Limb (tissue), 2 donors: Measurements from ENCODE around the gene TMEM165.
"Not testable (repeated sequence)": the region's sequence is repeated elsewhere in the genome, so short reads cannot be mapped to it uniquely, and the experiment has no call there.

Experiments used
- DNase-seq, 2 donors: peaks; one replicate each; pipeline ENCODE4 v3.0.0-alpha.2; 2016; ENCODE audit errors: extremely low spot score in 2 of 2

Gene TMEM165, protein sequence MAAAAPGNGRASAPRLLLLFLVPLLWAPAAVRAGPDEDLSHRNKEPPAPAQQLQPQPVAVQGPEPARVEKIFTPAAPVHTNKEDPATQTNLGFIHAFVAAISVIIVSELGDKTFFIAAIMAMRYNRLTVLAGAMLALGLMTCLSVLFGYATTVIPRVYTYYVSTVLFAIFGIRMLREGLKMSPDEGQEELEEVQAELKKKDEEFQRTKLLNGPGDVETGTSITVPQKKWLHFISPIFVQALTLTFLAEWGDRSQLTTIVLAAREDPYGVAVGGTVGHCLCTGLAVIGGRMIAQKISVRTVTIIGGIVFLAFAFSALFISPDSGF

DNA sequence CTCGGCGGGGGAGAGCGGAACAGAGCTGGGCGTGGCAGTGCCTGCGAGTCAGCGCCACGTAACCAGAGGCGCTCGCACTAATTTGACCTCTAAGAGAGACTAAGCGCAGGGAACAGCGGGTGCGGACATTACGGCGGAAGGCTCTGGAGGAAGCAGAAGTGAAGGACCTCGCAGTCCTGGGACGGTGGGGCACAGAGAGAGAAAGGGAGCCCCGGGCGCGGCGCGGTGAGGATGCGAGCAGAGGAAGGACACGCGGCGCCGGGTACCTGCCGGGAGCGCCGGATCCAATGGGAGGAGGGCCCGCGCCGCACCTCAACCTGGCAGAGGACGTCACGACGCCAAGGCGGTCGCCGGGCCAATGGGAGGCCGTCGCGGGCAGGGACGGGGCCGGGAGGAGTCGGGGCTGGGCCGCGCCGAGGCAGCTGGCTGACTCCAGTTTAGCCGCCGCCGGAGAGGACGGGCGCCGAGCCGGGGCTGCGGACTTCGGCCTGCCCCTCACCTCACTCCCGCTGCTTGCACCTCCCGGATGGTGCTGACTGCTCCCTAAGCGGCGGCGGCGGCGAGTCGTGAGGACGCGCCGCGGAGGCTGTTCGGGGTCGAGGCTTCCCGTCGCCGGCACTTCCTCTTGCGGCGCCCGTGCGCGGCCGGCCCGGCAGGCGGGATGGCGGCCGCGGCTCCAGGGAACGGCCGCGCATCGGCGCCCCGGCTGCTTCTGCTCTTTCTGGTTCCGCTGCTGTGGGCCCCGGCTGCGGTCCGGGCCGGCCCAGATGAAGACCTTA is at the start of gene TMEM165:
TMEM165 (plus strand) TSS at position 429 of the 779 bp plus-strand sequence; CDS start at position 662, 233 bp downstream.
- peak; percentile 84 to 93 for DNase-seq

DNA sequence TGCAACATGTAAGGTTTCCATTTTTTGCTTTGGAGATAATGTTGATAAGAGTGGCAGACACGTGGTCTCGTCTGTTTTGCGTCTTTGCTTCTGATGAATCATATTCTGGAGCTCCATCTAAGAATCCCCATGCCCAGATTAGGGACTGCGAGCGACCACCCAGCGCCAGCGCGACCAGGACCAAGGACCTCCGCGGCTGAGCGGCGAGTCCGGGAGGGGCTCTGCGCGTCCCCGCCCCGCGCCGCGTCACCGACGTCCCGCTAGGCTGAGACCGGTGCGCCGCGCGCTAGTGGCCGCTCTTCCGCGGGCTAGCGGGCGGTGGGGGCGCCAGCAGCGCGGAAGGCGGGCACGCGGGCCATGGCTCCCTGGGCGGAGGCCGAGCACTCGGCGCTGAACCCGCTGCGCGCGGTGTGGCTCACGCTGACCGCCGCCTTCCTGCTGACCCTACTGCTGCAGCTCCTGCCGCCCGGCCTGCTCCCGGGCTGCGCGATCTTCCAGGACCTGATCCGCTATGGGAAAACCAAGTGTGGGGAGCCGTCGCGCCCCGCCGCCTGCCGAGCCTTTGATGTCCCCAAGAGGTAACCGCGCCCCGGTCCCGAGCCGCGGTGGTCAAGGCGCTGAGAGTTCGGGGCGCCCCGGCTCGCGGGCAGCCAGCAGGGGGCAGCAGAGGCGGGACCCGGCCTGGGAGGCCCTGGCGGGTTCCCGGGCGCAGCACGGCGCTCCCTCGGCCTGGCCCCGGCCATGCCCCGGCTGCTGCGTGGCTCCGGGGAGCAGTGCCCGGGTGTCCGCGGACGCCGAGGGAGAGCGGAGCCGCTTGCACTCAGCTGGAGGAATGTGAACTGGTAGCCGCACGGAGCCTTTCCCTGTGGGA is 49.5 kb upstream of the TMEM165 start, which contains the start of gene SRD5A3:
SRD5A3 (plus strand) TSS at position 263 of the 871 bp plus-strand sequence; CDS start at position 358, 95 bp downstream.
- peak; percentile 77 to 92 for DNase-seq

DNA sequence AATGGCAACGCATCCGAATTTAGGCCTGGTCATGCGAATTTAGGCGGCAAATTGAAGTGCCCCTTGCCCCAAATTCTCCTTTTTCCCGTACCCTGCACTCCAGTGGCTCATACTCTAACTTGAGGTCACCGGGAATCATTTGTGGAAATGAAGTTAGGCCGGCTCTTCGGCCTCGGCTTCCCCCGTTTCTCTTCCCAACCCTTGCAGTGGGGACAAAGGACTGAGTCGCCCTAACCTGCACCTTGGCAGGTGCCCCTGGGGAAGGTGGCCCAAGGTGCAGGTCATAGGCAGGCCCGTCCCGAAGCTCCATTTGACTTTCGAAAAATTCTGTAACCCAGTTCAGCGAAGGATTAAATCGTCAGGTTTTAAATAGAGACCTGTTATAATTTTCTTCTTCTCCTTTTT is 48.9 kb upstream of the TMEM165 start:
- DNase-seq, result no peak

DNA sequence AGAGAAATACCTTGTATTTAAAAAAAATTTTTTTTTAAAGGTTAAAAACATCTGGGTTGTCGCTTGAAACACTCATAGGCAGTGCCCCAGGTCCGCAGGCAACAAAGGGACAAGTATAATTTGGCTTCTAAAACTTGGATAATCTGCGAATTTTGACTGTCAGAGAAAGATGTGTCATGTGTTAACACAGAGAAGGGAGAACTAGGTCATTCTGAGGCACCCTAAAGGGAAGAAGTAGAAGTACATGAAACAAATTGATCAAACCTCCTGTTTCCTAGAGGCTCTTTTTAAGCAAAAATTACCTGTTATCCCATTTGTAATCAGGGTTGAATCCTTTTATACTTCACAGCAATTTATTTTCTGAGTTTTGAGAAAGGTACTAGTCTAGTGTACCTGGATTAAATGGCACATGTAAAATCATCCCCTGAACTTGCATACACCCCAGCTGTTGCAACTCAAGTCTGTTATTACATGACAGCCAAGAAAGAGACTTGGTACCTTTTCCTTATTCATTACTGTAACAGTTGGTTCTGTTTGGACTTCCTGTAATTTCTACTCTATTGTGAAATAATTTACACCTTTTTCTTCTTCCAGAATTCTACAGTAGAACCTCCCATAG is 48.0 kb upstream of the TMEM165 start:
- no peak for DNase-seq

DNA sequence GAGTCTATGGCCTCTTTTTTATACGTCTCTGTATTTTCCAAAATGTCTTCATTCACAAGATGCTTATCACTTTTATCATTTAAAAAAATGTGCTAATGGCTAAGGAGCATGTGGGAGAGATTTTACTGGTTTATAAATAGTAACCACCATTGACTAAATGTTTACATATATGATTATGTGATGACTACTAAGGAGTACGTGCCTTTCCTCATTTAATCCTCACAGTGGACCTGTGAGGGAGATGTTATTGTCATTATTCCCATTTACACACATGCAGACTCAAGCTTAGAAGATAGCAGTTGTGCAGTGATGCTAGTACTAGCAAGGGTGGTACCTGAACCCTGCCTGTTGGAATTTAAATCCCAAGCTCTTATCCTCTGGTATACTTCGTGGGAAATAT is 47.3 kb upstream of the TMEM165 start:
- DNase-seq, result no peak

DNA sequence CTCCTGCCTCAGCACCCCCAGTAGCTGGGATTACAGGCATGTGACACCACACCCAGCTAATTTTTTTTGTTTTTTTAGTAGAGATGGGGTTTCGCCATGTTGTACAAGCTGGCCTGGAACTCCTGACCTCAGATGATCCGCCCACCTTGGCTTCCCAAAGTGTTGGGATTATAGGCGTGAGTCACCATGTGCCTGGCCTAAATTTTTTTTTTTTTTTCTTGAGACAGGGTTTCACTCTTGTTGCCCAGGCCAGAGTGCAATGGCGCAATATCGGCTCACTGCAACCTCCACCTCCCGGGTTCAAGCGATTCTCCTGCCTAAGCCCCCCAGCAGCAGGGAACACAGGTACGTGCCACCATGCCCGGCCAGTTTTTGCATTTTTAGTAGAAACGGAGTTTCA is 44.9 kb upstream of the TMEM165 start:
- not testable (repeated sequence) for DNase-seq

DNA sequence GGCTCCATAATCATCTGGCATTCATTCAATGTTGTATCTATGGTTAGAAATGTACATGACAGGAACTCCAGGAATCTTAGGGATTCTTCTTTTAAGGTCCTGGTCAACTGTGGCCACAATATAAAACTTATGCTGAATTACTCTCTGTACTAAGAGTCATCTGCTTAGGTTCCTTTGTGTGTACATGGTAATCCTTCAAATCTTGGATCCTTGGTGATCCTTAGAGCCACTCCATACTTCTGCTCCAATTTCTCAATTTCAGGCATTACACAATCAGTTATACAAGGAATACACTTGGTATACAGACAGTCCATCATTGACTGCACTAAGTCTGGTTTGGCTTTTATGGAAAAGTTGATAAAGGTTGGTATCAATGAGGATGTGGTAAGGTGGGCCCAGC is 43.9 kb upstream of the TMEM165 start:
- DNase-seq, result no peak

DNA sequence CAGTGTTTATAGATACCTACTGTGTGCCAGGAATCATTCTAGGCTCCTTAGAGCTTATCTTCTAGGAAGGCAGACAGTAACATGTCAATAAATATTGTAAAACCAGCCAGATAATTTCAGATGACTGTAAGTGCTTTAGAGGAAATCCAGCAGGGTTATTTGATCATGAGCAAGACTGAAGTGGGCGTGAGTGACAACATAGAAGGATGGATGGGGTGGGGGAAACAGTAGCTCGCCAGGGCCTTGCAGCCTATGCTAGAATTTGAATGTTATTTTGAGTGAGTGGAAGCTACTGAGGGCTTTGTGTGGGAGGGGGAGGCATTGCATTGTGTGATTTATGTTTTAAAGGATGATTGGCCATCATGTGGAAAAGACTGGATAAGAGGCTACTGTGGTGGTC is 43.0 kb upstream of the TMEM165 start:
- DNase-seq, result no peak

DNA sequence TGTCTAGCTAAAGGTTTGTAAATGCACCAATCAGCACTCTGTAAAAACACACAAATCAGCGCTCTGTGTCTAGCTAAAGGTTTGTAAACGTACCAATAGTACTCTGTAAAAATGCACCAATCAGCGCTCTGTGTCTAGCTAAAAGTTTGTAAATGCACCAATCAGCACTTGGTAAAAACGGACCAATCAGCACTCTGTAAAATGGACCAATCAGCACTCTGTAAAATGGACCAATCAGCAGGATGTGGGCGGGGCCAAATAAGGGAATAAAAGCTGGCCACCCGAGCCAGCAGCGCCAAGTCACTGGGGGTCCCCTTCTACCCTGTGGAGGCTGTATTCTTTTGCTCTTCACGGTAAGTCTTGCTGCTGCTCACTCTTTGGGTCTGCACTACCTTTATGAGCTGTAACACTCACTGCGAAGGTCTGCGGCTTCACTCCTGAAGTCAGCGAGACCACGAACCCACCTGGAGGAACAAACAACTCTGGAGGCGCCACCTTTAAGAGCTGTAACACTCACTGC is 42.5 kb upstream of the TMEM165 start:
- DNase-seq, result not testable (repeated sequence)

DNA sequence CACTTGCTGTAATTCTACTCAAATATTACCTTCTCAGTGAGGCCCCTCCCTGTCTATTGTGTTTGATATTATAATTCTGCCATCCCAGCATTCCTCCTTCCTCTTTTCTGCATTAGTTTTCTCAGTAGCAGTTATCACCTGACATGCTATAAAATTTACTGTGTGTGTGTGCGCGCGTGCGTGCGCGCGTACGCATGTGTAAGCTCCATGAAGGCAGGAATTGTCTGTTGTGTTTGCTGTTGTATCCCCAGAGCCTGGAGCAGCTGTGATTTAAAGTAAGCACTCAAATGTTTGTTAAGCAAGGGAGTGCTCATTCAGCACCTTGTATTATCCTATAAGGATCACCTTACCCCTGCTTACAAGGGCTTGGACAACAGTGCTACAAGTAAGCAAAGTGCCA is 41.1 kb upstream of the TMEM165 start:
- DNase-seq, result no peak

DNA sequence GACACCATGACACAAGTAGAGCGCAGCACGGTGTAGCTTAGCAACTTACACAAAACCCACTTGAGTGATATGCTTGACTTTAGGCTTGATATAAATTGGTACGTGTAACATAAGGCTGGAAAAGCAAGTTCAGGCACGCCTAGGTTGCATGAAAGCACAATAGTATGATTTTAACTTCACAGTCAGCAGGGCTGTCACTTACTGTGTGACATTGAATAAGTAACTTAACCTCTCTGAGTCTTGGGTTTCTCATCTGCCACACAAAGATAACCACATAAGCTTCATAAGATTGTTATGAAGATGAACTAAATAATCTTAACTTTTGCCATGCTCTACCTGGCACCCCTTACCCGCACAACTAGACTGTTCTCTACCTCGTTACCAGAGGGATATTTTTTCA is 40.2 kb upstream of the TMEM165 start:
- DNase-seq, result no peak

DNA sequence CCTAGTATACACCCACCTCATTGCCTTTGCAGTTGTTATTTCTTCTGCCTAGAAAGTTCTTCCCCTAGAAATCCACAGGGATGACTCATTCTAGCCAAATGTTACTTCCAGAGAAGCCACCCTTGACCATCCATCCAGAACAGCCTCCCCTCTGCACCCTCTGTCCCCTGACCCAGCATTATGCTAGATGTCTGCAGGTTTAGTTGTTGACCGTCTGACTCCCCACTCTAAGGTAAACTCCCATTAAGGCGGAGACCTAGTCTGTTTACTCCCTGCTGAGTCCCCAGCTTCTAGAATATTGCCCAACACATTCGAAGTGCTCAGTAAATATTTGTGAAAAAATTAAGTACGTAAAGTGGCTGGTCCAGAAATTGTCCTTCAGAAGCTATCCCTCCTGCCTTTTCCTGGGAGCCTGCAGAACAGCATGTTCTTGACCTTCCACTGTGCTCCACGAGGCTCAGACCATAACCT is 38.7 kb upstream of the TMEM165 start:
- DNase-seq, result no peak

DNA sequence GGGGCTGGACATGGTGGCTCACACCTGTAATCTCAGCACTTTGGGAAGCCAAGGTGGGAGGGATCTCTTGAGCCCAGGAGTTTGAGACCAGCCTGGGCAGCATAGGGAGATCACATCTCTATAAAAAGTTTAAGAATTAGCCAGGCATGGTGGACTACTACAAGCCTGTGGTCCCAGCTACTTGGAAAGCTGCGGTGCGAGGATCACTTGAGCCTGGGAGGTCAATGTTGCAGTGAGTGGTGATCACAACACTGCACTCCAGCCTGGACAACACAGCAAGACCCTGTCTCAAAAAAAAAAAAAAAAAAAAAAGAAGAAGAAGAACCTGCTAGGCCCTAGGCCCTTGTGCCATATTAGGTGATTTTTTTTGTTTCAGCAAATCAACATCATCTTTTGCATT is 37.5 kb upstream of the TMEM165 start:
- no peak for DNase-seq

DNA sequence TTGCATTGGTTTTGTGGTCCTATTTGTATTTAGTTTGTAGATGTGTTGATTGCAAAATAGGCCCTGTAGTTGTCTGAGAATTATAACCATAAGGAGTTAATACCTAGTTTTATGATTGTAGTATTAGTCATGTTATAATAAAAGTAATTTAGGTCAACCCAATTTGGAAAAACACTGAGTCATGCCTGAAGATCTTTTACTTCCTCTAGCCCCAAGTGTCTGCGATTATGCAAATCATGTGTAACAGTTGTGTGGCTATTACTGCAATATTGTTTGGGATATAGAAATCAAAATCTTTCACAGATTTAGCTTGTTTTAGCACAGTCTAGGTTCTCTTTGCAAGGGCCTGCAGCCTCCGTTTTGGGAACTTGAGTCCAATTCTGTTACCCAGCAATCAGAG is 37.1 kb upstream of the TMEM165 start:
- no peak for DNase-seq

DNA sequence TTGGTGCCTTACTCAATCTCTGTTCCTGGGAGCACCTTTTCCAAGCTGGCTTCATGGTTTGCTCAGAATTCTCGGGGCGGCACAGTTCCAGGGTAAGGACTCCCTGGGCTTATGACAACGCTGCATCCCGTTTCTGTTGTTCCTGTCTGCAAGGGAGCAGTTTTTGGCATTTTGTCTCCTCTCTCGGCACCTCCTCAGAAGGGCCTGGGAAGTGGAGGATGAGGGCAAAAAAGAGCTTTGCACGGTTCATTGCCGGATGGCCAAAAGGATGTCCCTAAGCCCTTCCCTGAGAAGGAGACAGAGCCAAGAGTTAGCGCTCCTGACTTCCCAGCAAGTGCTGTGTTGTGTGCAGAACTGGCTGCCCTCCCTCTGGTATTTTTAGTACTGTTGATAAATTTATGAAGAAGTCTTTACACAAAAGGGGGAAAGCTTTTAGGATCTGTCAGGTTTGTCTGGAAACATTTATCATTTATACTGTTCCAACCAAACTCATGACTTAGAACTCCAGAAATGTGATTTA is 36.3 kb upstream of the TMEM165 start:
- no peak for DNase-seq

DNA sequence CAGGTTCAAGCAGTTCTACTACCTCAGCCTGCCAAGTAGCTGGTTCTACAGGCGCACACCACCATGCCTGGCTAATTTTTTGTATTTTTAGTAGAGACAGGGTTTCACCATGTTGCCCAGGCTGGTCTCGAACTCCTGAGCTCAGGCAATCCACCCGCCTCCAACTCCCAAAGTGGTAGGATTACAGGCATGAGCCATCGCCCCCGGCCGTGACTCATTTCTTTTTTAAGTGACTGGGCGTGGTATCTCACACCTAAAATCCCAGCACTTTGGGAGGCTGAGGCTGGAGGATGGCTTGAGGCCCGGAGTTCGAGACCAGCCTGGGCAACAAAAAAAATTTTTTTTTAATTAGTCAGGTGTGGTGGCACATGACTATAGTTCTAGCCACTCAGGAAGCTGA is 32.8 kb upstream of the TMEM165 start:
- DNase-seq, result not testable (repeated sequence)

DNA sequence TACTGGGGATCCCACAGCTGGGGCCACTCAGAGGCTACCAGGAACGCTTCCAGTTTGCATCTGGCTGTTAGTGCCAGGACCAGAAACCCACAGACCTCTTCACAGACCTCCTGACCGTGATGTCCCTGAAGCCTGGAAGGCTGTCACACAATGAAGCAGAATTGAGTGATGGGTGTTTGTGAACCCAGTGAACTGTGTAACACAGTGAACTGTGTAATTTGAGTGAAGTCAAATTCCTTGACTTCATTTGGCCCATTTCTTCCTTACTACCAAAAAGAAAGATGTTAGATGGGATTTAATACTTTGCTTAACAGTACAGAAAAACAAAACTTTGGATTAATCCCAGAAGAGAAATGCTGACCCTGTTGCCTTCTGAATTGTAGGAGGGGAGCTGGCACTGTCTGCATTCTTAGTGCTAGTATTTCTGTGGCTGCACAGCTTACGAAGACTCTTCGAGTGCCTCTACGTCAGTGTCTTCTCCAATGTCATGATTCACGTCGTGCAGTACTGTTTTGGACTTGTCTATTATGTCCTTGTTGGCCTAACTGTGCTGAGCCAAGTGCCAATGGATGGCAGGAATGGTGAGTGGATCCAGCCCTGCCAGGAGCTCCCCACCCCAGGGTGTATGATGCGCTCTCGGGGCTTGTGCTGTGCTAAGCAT is 31.9 kb upstream of the TMEM165 start:
- no peak for DNase-seq

DNA sequence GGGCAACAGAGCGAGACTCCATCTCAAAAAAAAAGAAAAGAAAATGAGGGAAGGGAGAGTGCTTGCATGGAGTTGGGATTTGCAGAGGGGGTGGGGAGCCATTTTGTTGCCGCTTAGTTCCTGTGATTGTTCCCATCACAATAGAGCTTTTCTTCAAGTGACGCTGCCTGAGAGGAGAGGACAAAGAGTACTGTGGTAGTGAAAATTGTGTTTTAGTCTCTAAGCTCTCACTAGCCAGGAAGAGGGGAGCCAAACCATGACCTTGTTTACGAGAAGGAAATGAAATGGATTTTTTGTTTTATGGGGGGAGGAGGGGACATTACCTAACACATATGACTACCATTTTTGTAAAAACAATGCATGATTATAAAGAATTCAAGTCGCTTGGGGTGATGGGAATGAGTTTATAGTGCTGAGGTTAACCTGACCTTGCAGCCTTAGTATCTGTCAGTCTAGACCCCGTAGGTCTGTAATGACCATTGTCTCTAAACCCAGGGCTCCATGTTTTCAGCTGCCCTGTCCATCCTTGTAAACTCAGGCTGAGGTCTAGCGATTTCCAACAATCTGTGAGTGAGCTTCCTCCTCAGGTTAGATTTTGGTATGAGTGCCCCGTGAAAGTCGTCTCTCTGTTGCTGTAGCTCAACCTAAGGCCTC is 30.9 kb upstream of the TMEM165 start:
- no peak for DNase-seq

DNA sequence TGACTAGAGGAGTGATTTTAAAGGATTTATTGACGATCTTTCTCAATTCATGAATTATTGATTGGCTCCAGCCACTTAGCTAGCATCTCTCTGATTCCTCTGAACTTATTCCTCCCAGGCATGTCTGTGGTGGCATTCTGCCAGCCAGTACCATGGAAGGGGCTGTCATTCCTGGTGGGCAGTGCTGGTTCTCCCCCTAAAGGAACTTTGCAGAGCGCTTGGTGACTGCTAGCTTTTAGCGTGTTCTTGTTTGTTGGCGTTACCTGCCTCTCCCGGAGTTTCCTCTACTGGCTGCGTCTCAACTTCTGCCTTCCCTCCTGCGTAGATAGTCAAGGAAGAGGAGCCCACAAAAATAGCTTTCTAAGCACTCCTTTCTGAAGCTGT is 30.4 kb upstream of the TMEM165 start:
- no peak for DNase-seq

DNA sequence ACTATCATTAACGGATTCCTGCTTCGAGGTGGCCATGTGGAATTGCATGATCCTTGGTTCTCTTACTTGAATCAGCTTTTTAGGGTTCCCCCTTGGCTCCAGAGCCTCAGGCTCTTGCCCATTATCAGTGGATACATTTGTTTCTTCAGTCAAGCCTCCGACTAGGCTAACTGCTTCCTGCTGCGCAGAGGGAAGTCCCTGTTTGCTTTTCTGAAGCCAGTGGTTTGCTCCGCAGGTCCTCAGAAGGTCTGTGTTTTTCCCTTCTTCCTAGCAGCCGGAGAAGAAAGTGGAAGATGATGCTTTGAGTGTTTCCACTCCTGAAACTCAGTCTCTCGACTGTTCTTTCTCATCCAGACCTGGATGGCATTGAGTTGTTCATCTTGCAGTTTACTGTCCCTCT is 29.1 kb upstream of the TMEM165 start:
- no peak for DNase-seq
